HEK293T (cell line): ENCODE measurements around the gene TTC21A.

Experiments
- ARNT ChIP-seq: fragments of 450-650 bp; IDR thresholded peaks from 2 replicates; pipeline ENCODE4 v1.6.1; 2017; ENCODE audit warnings: mild to moderate bottlenecking
- BHLHE40 ChIP-seq: fragments of 450-650 bp; IDR thresholded peaks from 2 replicates; pipeline ENCODE4 v1.6.1; 2016; ENCODE audit warnings: mild to moderate bottlenecking, moderate library complexity, borderline replicate concordance
- ELF4 ChIP-seq: fragments of 450-650 bp; IDR thresholded peaks from 2 replicates; pipeline ENCODE4 v1.6.1; 2017; ENCODE audit warnings: antibody characterized with exemption
- FOXA1 ChIP-seq: fragments of 450-650 bp; IDR thresholded peaks from 2 replicates; pipeline ENCODE4 v1.6.1; 2016; ENCODE audit warnings: mild to moderate bottlenecking
- FOXK2 ChIP-seq: fragments of 450-650 bp; IDR thresholded peaks from 2 replicates; pipeline ENCODE4 v1.6.1; 2016; ENCODE audit warnings: mild to moderate bottlenecking
- HDGF ChIP-seq: fragments of 450-650 bp; IDR thresholded peaks from 2 replicates; pipeline ENCODE4 v1.6.1; 2017; ENCODE audit warnings: antibody characterized with exemption, borderline replicate concordance
- L3MBTL2 ChIP-seq: fragments of 450-650 bp; conservative IDR thresholded peaks from 2 replicates; pipeline ENCODE4 v1.6.1; 2016; ENCODE audit warnings: mild to moderate bottlenecking
- NFRKB ChIP-seq: fragments of 450-650 bp; IDR thresholded peaks from 2 replicates; pipeline ENCODE4 v1.6.1; 2016; ENCODE audit warnings: mild to moderate bottlenecking, moderate library complexity
- PKNOX1 ChIP-seq: fragments of 450-650 bp; IDR thresholded peaks from 2 replicates; pipeline ENCODE4 v1.6.1; 2016
- SP1 ChIP-seq: fragments of 450-650 bp; IDR thresholded peaks from 2 replicates; pipeline ENCODE4 v1.6.1; 2017
- SUZ12 ChIP-seq: fragments of 450-650 bp; IDR thresholded peaks from 2 replicates; pipeline ENCODE4 v1.6.1; 2016; ENCODE audit warnings: mild to moderate bottlenecking
- TARDBP ChIP-seq: fragments of 450-650 bp; IDR thresholded peaks from 2 replicates; pipeline ENCODE4 v1.6.1; 2016
- ZNF384 ChIP-seq: fragments of 450-650 bp; IDR thresholded peaks from 2 replicates; pipeline ENCODE4 v1.6.1; 2016

- TF ChIP-seq L3MBTL2 (no peak; the same call in 1 of the 2 replicates), FOXK2 (no peak), SP1 (no peak), TARDBP (no peak), ARNT (no peak), HDGF (no peak), ZNF384 (no peak), ELF4 (no peak), PKNOX1 (no peak), FOXA1 (no peak), NFRKB (no peak), SUZ12 (no peak), BHLHE40 (no peak)
These were observed at the start of gene TTC21A, which contains the start of gene GORASP1 for GRCh38 chr3:39107388-39108199.
